WTC11 (cell line): ENCODE measurements around the gene DPYSL4. TPM values are rescaled to one million over a fixed set of nuclear protein-coding genes. Genes with fewer than 3 reads are reported as not detected.

Source experiments
- ATAC-seq: fragments of 200-7000 bp; cut with Tn5 transposase; 2 replicates; pipeline ENCODE4 v1.10.0; 2021; ENCODE audit warnings: mild to moderate bottlenecking, moderate library complexity
- CTCF ChIA-PET: fragments of 300-600 bp; sonication (Branson Sonifier 250); formaldehyde crosslinking; loops from one replicate; lab custom pipeline; 2021; ENCODE audit warnings: antibody characterized with exemption; lab: Charles Lee
- POLR2A ChIA-PET: fragments of 350-600 bp; sonication (Branson Sonifier 250); formaldehyde crosslinking; loops from one replicate; lab custom pipeline; 2021; ENCODE audit warnings: antibody characterized with exemption; lab: Charles Lee
- DNase-seq: peaks from one replicate; pipeline ENCODE4 v3.0.0; 2021; ENCODE audit warnings: low spot score
- H3K27ac Mint-ChIP-seq: 2 replicates; pipeline ENCODE4 v1.8.0; 2021; ENCODE audit warnings: mixed read lengths
- H3K27me3 Mint-ChIP-seq: 2 replicates; pipeline ENCODE4 v1.8.0; 2021; ENCODE audit warnings: low read depth, mild to moderate bottlenecking, moderate library complexity, mixed read lengths
- H3K36me3 Mint-ChIP-seq: 2 replicates; pipeline ENCODE4 v1.8.0; 2021; ENCODE audit warnings: mixed read lengths
- H3K4me1 Mint-ChIP-seq: 2 replicates; pipeline ENCODE4 v1.8.0; 2022; ENCODE audit warnings: mixed read lengths
- H3K4me3 Mint-ChIP-seq: 2 replicates; pipeline ENCODE4 v1.8.0; 2021; ENCODE audit warnings: mild to moderate bottlenecking, moderate library complexity, mixed read lengths
- H3K9me3 Mint-ChIP-seq: 2 replicates; pipeline ENCODE4 v1.8.0; 2021; ENCODE audit warnings: mixed read lengths
- CREM ChIP-seq: sonication (generic); formaldehyde crosslinking; IDR thresholded peaks from 2 replicates; pipeline ENCODE4 v1.8.1; 2022; ENCODE audit warnings: mild to moderate bottlenecking, missing genetic modification reagents, moderate library complexity
- MXD4 ChIP-seq: fragments of 250-450 bp; sonication (Bioruptor Pico); IDR thresholded peaks from 2 replicates; pipeline ENCODE4 v1.8.0; 2021; ENCODE audit warnings: mild to moderate bottlenecking, moderate library complexity, borderline replicate concordance
- NFE2L1 ChIP-seq: sonication (generic); formaldehyde crosslinking; IDR thresholded peaks from 2 replicates; pipeline ENCODE4 v1.8.1; 2023; ENCODE audit warnings: missing genetic modification reagents
- NR2C2 ChIP-seq: sonication (generic); formaldehyde crosslinking; IDR thresholded peaks from 2 replicates; pipeline ENCODE4 v1.8.0; 2022; ENCODE audit warnings: mild to moderate bottlenecking, missing genetic modification reagents
- ZNF219 ChIP-seq: sonication (generic); formaldehyde crosslinking; IDR thresholded peaks from 2 replicates; pipeline ENCODE4 v1.8.0; 2023; ENCODE audit warnings: missing genetic modification reagents, mild to moderate bottlenecking, borderline replicate concordance
- ZNF232 ChIP-seq: sonication (generic); formaldehyde crosslinking; IDR thresholded peaks from 2 replicates; pipeline ENCODE4 v1.8.0; 2022; ENCODE audit warnings: mild to moderate bottlenecking, missing genetic modification reagents
- ZNF396 ChIP-seq: fragments of 250-450 bp; sonication (Bioruptor Pico); IDR thresholded peaks from 2 replicates; pipeline ENCODE4 v1.8.0; 2021; ENCODE audit warnings: mild to moderate bottlenecking, moderate library complexity, borderline replicate concordance
- ZNF416 ChIP-seq: fragments of 250-450 bp; sonication (Bioruptor Pico); IDR thresholded peaks from 2 replicates; pipeline ENCODE4 v1.9.0; 2021; ENCODE audit warnings: mild to moderate bottlenecking, inconsistent platforms
- total RNA-seq: library from RNA; stranded (reverse); gene quantifications from 3 replicates; pipeline ENCODE4 v1.2.3, GENCODE V29; 2021
- TF ChIP-seq, protein P1 (sequence below): sonication (generic); formaldehyde crosslinking; IDR thresholded peaks from 2 replicates; pipeline ENCODE4 v1.8.1; 2023; ENCODE audit warnings: mild to moderate bottlenecking, missing genetic modification reagents, borderline replicate concordance
- TF ChIP-seq, protein P2 (sequence below): fragments of 250-450 bp; sonication (Bioruptor Pico); IDR thresholded peaks from 2 replicates; pipeline ENCODE4 v1.9.0; 2021; ENCODE audit warnings: mild to moderate bottlenecking
- TF ChIP-seq, protein P3 (sequence below): sonication (generic); formaldehyde crosslinking; IDR thresholded peaks from 2 replicates; pipeline ENCODE4 v1.8.1; 2023; ENCODE audit warnings: mild to moderate bottlenecking, missing genetic modification reagents
- TF ChIP-seq, protein P4 (sequence below): sonication (generic); formaldehyde crosslinking; IDR thresholded peaks from 2 replicates; pipeline ENCODE4 v1.8.1; 2023; ENCODE audit warnings: mild to moderate bottlenecking, missing genetic modification reagents
- TF ChIP-seq, protein P5 (sequence below): sonication (generic); formaldehyde crosslinking; IDR thresholded peaks from 2 replicates; pipeline ENCODE4 v1.8.1; 2022; ENCODE audit warnings: mild to moderate bottlenecking, moderate library complexity, missing genetic modification reagents
- TF ChIP-seq, protein P6 (sequence below): sonication (generic); formaldehyde crosslinking; IDR thresholded peaks from 2 replicates; pipeline ENCODE4 v1.8.0; 2022; ENCODE audit warnings: missing genetic modification reagents
- TF ChIP-seq, protein P7 (sequence below): sonication (generic); formaldehyde crosslinking; conservative IDR thresholded peaks from 2 replicates; pipeline ENCODE4 v1.8.1; 2022; ENCODE audit warnings: mild to moderate bottlenecking, missing genetic modification reagents
- TF ChIP-seq, protein P8 (sequence below): sonication (generic); formaldehyde crosslinking; IDR thresholded peaks from 2 replicates; pipeline ENCODE4 v1.8.0; 2022; ENCODE audit warnings: mild to moderate bottlenecking, missing genetic modification reagents
- TF ChIP-seq, protein P9 (sequence below): fragments of 200-600 bp; IDR thresholded peaks from 2 replicates; pipeline ENCODE4 v1.8.0; 2022; ENCODE audit warnings: antibody characterized with exemption

DPYSL4 gene
- total RNA-seq, 1 experiment from 2014 or later: 17.0 TPM

DNA sequence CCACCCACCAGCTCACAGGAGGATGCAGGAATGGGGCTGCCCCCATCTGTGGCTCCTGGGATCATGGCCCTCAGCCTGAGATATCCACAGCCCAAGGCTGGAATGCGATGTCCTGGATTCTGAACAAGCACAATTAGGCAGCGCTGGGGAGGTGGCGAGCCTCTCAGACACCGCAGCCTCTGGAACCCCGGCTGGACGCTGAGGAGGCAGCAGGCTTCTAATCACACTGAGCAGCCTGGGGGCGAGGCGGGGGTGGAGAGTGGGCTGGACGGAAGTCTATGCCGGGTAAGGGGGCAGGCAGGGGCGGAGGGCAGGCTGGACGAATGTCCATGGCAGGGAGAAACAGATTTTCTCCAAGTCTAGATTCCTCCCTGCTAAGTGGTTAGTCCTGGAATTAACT, 56.4 kb downstream of the DPYSL4 start:
- POLR2A ChIA-PET: no interaction called here
- CTCF ChIA-PET: no interaction called here
- no peak overlapping the region for H3K27ac Mint-ChIP-seq
- ATAC-seq: no peak
- TF ChIP-seq ZNF232 (CRISPR knock-in tag) (no peak), ZNF219 (no peak), NFE2L1 (CRISPR knock-in tag) (no peak), MXD4 (CRISPR knock-in tag) (no peak), ZNF416 (CRISPR knock-in tag) (no peak)
- TF ChIP-seq, protein P1, sequence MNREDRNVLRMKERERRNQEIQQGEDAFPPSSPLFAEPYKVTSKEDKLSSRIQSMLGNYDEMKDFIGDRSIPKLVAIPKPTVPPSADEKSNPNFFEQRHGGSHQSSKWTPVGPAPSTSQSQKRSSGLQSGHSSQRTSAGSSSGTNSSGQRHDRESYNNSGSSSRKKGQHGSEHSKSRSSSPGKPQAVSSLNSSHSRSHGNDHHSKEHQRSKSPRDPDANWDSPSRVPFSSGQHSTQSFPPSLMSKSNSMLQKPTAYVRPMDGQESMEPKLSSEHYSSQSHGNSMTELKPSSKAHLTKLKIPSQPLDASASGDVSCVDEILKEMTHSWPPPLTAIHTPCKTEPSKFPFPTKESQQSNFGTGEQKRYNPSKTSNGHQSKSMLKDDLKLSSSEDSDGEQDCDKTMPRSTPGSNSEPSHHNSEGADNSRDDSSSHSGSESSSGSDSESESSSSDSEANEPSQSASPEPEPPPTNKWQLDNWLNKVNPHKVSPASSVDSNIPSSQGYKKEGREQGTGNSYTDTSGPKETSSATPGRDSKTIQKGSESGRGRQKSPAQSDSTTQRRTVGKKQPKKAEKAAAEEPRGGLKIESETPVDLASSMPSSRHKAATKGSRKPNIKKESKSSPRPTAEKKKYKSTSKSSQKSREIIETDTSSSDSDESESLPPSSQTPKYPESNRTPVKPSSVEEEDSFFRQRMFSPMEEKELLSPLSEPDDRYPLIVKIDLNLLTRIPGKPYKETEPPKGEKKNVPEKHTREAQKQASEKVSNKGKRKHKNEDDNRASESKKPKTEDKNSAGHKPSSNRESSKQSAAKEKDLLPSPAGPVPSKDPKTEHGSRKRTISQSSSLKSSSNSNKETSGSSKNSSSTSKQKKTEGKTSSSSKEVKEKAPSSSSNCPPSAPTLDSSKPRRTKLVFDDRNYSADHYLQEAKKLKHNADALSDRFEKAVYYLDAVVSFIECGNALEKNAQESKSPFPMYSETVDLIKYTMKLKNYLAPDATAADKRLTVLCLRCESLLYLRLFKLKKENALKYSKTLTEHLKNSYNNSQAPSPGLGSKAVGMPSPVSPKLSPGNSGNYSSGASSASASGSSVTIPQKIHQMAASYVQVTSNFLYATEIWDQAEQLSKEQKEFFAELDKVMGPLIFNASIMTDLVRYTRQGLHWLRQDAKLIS (CRISPR knock-in tag): no peak
- TF ChIP-seq, protein P2, sequence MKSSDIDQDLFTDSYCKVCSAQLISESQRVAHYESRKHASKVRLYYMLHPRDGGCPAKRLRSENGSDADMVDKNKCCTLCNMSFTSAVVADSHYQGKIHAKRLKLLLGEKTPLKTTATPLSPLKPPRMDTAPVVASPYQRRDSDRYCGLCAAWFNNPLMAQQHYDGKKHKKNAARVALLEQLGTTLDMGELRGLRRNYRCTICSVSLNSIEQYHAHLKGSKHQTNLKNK (CRISPR knock-in tag): no peak
- TF ChIP-seq, protein P3, sequence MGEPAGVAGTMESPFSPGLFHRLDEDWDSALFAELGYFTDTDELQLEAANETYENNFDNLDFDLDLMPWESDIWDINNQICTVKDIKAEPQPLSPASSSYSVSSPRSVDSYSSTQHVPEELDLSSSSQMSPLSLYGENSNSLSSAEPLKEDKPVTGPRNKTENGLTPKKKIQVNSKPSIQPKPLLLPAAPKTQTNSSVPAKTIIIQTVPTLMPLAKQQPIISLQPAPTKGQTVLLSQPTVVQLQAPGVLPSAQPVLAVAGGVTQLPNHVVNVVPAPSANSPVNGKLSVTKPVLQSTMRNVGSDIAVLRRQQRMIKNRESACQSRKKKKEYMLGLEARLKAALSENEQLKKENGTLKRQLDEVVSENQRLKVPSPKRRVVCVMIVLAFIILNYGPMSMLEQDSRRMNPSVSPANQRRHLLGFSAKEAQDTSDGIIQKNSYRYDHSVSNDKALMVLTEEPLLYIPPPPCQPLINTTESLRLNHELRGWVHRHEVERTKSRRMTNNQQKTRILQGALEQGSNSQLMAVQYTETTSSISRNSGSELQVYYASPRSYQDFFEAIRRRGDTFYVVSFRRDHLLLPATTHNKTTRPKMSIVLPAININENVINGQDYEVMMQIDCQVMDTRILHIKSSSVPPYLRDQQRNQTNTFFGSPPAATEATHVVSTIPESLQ (CRISPR knock-in tag): no peak
- TF ChIP-seq, protein P4, sequence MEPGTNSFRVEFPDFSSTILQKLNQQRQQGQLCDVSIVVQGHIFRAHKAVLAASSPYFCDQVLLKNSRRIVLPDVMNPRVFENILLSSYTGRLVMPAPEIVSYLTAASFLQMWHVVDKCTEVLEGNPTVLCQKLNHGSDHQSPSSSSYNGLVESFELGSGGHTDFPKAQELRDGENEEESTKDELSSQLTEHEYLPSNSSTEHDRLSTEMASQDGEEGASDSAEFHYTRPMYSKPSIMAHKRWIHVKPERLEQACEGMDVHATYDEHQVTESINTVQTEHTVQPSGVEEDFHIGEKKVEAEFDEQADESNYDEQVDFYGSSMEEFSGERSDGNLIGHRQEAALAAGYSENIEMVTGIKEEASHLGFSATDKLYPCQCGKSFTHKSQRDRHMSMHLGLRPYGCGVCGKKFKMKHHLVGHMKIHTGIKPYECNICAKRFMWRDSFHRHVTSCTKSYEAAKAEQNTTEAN (CRISPR knock-in tag): no peak
- TF ChIP-seq, protein P5, sequence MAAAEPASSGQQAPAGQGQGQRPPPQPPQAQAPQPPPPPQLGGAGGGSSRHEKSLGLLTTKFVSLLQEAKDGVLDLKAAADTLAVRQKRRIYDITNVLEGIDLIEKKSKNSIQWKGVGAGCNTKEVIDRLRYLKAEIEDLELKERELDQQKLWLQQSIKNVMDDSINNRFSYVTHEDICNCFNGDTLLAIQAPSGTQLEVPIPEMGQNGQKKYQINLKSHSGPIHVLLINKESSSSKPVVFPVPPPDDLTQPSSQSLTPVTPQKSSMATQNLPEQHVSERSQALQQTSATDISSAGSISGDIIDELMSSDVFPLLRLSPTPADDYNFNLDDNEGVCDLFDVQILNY (CRISPR knock-in tag): no peak
- TF ChIP-seq, protein P6, sequence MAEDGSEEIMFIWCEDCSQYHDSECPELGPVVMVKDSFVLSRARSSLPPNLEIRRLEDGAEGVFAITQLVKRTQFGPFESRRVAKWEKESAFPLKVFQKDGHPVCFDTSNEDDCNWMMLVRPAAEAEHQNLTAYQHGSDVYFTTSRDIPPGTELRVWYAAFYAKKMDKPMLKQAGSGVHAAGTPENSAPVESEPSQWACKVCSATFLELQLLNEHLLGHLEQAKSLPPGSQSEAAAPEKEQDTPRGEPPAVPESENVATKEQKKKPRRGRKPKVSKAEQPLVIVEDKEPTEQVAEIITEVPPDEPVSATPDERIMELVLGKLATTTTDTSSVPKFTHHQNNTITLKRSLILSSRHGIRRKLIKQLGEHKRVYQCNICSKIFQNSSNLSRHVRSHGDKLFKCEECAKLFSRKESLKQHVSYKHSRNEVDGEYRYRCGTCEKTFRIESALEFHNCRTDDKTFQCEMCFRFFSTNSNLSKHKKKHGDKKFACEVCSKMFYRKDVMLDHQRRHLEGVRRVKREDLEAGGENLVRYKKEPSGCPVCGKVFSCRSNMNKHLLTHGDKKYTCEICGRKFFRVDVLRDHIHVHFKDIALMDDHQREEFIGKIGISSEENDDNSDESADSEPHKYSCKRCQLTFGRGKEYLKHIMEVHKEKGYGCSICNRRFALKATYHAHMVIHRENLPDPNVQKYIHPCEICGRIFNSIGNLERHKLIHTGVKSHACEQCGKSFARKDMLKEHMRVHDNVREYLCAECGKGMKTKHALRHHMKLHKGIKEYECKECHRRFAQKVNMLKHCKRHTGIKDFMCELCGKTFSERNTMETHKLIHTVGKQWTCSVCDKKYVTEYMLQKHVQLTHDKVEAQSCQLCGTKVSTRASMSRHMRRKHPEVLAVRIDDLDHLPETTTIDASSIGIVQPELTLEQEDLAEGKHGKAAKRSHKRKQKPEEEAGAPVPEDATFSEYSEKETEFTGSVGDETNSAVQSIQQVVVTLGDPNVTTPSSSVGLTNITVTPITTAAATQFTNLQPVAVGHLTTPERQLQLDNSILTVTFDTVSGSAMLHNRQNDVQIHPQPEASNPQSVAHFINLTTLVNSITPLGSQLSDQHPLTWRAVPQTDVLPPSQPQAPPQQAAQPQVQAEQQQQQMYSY (CRISPR knock-in tag): no peak
- TF ChIP-seq, protein P7, sequence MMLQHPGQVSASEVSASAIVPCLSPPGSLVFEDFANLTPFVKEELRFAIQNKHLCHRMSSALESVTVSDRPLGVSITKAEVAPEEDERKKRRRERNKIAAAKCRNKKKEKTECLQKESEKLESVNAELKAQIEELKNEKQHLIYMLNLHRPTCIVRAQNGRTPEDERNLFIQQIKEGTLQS (CRISPR knock-in tag): no peak
- TF ChIP-seq, all 79 proteins: peak for 0
- DNase-seq: no peak
- Mint-ChIP-seq H3K9me3 (no peaks in the 10 kb centered on the region), H3K4me3 (no peak overlapping the region), H3K36me3 (no peaks in the 10 kb centered on the region), H3K27me3 (no peaks in the 10 kb centered on the region), H3K4me1 (no peaks in the 10 kb centered on the region)

DNA sequence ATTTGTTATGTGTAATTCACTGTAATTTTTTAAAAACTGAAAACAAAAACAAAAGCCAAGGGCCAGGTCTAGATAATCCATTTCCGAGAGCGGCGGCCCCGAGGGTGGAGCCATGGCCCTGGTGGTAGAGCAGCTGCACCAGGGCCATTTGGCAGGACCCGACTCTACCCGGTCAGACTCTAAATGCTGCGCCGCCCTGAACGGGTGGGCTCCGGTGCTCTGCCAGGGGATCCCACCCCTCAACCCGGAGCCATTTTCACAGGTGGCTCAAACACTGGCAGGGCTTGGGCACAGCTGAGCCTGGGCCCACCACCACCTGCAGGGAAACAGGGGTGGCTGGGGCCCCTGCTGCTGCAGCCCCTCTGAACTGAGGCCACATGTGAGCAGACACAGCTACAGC, 56.9 kb downstream of the DPYSL4 start:
- no peaks in the 10 kb centered on the region for H3K4me1 Mint-ChIP-seq
- ATAC-seq (no peak), DNase-seq (no peak)
- POLR2A ChIA-PET: no interaction called here
- H3K27ac Mint-ChIP-seq: no peak overlapping the region
- no peaks in the 10 kb centered on the region for H3K9me3 Mint-ChIP-seq
- CTCF ChIA-PET: no interaction called here
- no peaks in the 10 kb centered on the region for H3K27me3 Mint-ChIP-seq
- no peaks in the 10 kb centered on the region for H3K36me3 Mint-ChIP-seq
- H3K4me3 Mint-ChIP-seq: no peak overlapping the region
- TF ChIP-seq, protein P8, sequence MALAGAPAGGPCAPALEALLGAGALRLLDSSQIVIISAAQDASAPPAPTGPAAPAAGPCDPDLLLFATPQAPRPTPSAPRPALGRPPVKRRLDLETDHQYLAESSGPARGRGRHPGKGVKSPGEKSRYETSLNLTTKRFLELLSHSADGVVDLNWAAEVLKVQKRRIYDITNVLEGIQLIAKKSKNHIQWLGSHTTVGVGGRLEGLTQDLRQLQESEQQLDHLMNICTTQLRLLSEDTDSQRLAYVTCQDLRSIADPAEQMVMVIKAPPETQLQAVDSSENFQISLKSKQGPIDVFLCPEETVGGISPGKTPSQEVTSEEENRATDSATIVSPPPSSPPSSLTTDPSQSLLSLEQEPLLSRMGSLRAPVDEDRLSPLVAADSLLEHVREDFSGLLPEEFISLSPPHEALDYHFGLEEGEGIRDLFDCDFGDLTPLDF (CRISPR knock-in tag): no peak
- TF ChIP-seq CREM: no peak
- no peak for TF ChIP-seq ZNF396 (CRISPR knock-in tag)
- TF ChIP-seq, protein P9, sequence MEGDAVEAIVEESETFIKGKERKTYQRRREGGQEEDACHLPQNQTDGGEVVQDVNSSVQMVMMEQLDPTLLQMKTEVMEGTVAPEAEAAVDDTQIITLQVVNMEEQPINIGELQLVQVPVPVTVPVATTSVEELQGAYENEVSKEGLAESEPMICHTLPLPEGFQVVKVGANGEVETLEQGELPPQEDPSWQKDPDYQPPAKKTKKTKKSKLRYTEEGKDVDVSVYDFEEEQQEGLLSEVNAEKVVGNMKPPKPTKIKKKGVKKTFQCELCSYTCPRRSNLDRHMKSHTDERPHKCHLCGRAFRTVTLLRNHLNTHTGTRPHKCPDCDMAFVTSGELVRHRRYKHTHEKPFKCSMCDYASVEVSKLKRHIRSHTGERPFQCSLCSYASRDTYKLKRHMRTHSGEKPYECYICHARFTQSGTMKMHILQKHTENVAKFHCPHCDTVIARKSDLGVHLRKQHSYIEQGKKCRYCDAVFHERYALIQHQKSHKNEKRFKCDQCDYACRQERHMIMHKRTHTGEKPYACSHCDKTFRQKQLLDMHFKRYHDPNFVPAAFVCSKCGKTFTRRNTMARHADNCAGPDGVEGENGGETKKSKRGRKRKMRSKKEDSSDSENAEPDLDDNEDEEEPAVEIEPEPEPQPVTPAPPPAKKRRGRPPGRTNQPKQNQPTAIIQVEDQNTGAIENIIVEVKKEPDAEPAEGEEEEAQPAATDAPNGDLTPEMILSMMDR: no peak
- TF ChIP-seq ZNF232 (CRISPR knock-in tag): no peak
- no peak for TF ChIP-seq NR2C2 (CRISPR knock-in tag)
